ENCODE results near the gene ATP10D. TPM values are rescaled to one million over a fixed set of nuclear protein-coding genes. Genes with fewer than 3 reads are reported as not detected.

ATP10D gene
- polyA plus RNA-seq, 4 donors, result 0.81 to 11.9 (median 3.6) TPM

Other genes with a start within 250 kb of the ATP10D start
- 10 to 100 TPM; 26.0 to 36.5 (median 30.5) TPM for gene COMMD8, start 21.6 kb upstream of the ATP10D start, polyA plus RNA-seq